GM23248 (cell line): Measurements from ENCODE around the gene RIC8B.

Experiments used
- EZH2 ChIP-seq: fragments of 200-600 bp; sonication (generic); IDR thresholded peaks from 2 replicates; pipeline ENCODE4 v1.6.1; 2018; ENCODE audit warnings: antibody characterized with exemption, mild to moderate bottlenecking; ENCODE audit not compliant: insufficient read depth, poor library complexity, severe bottlenecking
- EZH2phosphoT487 ChIP-seq: fragments of 200-600 bp; sonication (generic); IDR thresholded peaks from 2 replicates; pipeline ENCODE4 v1.6.1; 2018; ENCODE audit warnings: antibody characterized with exemption, moderate library complexity, mild to moderate bottlenecking, low read depth; ENCODE audit not compliant: insufficient read depth

DNA sequence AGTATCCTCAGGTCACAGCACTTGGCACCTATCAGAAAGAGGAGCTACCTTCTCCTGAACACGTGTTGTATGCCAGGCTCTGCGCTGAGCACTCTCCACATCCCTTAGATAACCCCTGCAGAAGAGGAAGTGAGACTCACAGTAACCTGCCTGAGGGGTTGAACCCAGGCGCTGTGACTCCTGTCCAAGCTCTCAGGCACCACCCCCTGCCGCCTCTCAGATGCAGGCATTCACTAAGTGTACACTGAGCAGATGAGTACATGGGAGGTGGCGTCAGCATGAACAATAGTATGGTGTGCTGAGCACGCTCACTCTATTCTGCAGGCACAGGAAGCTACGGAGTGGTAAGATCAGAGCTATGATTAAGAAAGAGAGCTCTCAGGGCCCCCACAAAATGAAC, 21.0 kb upstream of the RIC8B start:
- no peak for TF ChIP-seq EZH2phosphoT487
- no peak for TF ChIP-seq EZH2
